ENCODE results near the gene MRAP. TPM values are rescaled to one million over a fixed set of nuclear protein-coding genes. Genes with fewer than 3 reads are reported as not detected.

Gene MRAP
- total RNA-seq, 4 donors from 2014 or later, result not detected

GRCh38 chr21:32301596-32301995, 2.9 kb downstream of the MRAP start:
- no peak overlapping the region for H3K4me3 ChIP-seq
- no peaks in the 10 kb centered on the region for H3K9me3 ChIP-seq
- TF ChIP-seq EP300 (IDR thresholded peaks at IDR 0.05), result no peak
- TF ChIP-seq POLR2AphosphoS5 (IDR thresholded peaks at IDR 0.05), result no peak
- no peak for TF ChIP-seq POLR2A (IDR thresholded peaks at IDR 0.05; ENCODE audit: low read depth)
- TF ChIP-seq CTCF (IDR thresholded peaks at IDR 0.05), result no peak
- no peaks in the 10 kb centered on the region for H3K27me3 ChIP-seq
- peaks cover 0 to 6% (median 0%) of the 10 kb centered on the region in 4 donors for H3K4me1 ChIP-seq
- 94% methylated on average over 2 of the region's 2 CpGs for WGBS
- no peak overlapping the region for H3K27ac ChIP-seq (replicated peaks in 1 of 4)
- peaks cover 0 to 2% (median 0%) of the 10 kb centered on the region in 4 donors for H3K36me3 ChIP-seq
- DNase-seq (ENCODE audit: extremely low spot score), result no peak
- intact Hi-C loops (cut with DNase I), result no loop called here

GRCh38 chr21:32302560-32302959, 3.9 kb downstream of the MRAP start:
- Histone ChIP-seq H3K27me3 (no peaks in the 10 kb centered on the region), H3K4me3 (no peak overlapping the region), H3K27ac (replicated peaks in 1 of 4) (no peak overlapping the region), H3K36me3 (peaks cover 0 to 3% (median 0%) of the 10 kb centered on the region in 4 donors), H3K4me1 (peaks cover 0 to 6% (median 0%) of the 10 kb centered on the region in 4 donors), H3K9me3 (no peaks in the 10 kb centered on the region)
- over 99% methylated on average over 6 of the region's 6 CpGs for WGBS
- intact Hi-C loops (cut with DNase I), result no loop called here
- no peak for DNase-seq (ENCODE audit: extremely low spot score)
- TF ChIP-seq POLR2AphosphoS5 (IDR thresholded peaks at IDR 0.05), result no peak
- no peak for TF ChIP-seq POLR2A (IDR thresholded peaks at IDR 0.05; ENCODE audit: low read depth)
- no peak for TF ChIP-seq CTCF (IDR thresholded peaks at IDR 0.05)
- no peak for TF ChIP-seq EP300 (IDR thresholded peaks at IDR 0.05)

GRCh38 chr21:32303385-32303784, 4.7 kb downstream of the MRAP start:
- Histone ChIP-seq H3K27me3 (no peaks in the 10 kb centered on the region), H3K36me3 (peaks cover 0 to 8% (median 0%) of the 10 kb centered on the region in 4 donors), H3K4me3 (no peak overlapping the region), H3K27ac (replicated peaks in 1 of 4) (no peak overlapping the region), H3K4me1 (peaks cover 0 to 6% (median 0%) of the 10 kb centered on the region in 4 donors), H3K9me3 (no peaks in the 10 kb centered on the region)
- no peak for DNase-seq (ENCODE audit: extremely low spot score)
- WGBS, result 97% methylated on average over 1 of the region's 1 CpG
- intact Hi-C loops (cut with DNase I), result no loop called here
- TF ChIP-seq POLR2AphosphoS5 (IDR thresholded peaks at IDR 0.05), result no peak
- TF ChIP-seq CTCF (IDR thresholded peaks at IDR 0.05), result no peak
- no peak for TF ChIP-seq EP300 (IDR thresholded peaks at IDR 0.05)

GRCh38 chr21:32304998-32305397, 6.3 kb downstream of the MRAP start:
- 98% methylated on average over 7 of the region's 7 CpGs for WGBS
- H3K27me3 ChIP-seq, result no peaks in the 10 kb centered on the region
- H3K9me3 ChIP-seq, result no peaks in the 10 kb centered on the region
- peaks cover 0 to 6% (median 0%) of the 10 kb centered on the region in 4 donors for H3K4me1 ChIP-seq
- no peak overlapping the region for H3K4me3 ChIP-seq
- intact Hi-C loops (cut with DNase I), result no loop called here
- DNase-seq (ENCODE audit: extremely low spot score), result no peak
- H3K36me3 ChIP-seq, result peaks cover 0 to 17% (median 5%) of the 10 kb centered on the region in 4 donors
- H3K27ac ChIP-seq (replicated peaks in 1 of 4), result no peak overlapping the region
- TF ChIP-seq POLR2A (IDR thresholded peaks at IDR 0.05; ENCODE audit: low read depth), result no peak
- TF ChIP-seq CTCF (IDR thresholded peaks at IDR 0.05), result no peak
- no peak for TF ChIP-seq POLR2AphosphoS5 (IDR thresholded peaks at IDR 0.05)
- TF ChIP-seq EP300 (IDR thresholded peaks at IDR 0.05), result no peak
